GM19463 (cell line): Measurements from ENCODE around the gene MAML1.

ENCODE experiments used
- ATAC-seq: cut with Tn5 transposase; IDR thresholded peaks from one replicate; pipeline ENCODE4 v1.9.1; 2021; ENCODE audit warnings: mild to moderate bottlenecking, moderate library complexity; ENCODE audit not compliant: unreplicated experiment

Gene MAML1

DNA sequence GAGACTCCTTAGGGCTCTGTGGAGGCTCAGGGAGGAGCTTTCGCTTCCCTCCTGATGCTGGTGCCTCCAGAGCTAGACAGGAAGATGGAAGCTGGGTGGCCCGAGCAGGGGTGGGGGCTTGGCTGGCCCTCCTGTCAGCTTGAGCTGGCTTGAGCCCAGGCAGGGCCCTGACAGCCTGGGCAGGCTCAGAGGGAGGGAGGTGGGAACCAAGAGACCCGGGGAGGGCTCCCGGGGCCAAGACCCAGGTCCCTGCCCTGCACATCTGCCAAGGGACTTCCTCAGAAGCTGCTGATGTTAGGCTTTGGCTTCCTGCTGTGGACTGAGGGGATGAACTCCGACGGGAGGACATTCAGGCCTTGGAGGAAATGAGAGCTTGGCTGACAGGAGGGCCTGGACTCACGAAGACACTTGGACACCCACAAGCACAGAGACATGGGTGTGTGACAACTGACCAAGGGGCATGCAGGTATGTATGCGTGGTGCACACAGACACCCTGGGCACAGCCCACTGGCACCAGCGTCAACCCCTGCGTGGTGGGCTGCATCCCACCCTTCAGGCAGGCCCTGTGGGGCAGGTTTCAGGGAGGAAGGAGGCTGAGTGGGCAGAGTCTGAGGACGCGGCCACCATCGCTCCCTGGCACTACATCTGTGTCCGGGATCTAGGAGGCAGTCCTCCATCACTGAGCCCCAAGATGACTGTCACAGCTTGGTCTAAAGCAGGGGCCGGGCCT is 59.4 kb downstream of the MAML1 start:
- no peak for ATAC-seq

DNA sequence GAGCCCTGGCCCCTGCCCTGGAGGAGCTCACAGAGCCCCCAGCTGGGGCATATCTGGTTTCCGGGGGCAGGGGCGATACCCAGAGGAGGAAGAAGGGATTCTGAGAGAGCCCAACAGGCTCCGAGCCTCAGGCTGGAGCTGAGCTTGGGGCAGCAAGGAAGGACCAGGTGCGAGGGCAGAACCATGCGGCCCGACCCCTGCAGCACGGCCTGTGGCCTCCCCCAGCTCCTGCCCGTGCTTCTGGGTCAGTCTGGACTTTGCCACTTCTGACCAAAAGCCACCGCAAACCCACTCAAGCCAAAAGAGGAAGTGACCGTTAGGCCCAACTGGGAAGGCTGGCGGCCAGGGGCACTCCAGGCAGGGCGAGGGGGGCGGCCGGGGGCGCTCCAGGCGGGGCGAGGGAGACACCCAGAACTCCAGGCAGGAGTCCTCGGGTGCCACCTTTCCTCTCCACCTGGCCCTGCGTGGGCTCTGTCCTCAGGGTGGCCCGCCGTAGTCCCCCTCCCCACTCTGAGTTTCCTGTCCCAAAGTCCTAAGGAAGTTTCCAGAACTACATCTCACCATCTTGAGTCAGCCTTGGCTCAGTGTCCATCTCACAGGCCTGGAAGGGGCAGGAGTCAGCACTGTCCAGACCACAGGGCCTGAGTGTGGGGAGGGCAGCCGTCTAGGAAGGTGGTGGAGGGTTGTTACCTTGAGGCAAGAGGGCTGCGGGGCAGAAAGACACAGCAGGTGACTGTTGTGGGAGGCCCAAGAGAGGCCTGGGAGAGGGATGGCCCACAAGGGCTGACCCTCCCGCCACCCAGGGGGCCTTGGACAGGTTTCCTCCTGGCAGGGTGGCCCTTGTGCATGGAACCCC is 60.2 kb downstream of the MAML1 start:
- no peak for ATAC-seq

DNA sequence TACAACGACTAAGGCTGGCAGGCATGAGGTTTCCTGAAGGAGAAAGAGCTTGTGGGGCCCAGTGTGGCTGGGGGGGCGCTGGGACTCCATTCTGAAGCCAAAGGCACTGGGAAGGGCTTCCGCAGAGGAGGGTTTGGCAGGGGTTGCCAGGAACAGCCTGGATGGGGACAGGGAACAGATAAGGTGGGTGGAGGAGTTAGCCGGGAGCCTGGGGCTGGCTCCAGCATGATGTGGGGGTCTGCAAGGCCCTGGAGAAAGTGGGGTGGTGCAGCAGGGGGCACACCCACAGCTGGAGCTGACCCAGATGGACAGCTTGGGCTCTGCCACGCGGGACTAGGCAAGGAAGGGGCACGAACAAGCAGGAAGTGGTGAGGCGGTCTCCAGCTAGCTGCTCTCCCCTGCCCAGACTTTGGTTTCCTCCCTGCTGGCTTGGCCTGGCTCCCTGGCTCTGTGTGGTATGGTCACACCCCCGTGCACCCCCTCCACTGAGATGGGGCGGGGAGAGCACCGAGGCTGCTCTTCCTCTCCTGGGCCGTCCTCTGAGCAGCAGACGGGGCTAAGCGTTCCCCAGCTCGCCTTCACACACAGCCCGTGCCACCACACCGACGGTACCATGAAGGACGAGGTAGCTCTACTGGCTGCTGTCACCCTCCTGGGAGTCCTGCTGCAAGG is 61.0 kb downstream of the MAML1 start, which contains the start of gene LTC4S:
LTC4S (plus strand) TSS at position 519 of the 672 bp plus-strand sequence; CDS start at position 614, 95 bp downstream.
- ATAC-seq, result no peak

DNA sequence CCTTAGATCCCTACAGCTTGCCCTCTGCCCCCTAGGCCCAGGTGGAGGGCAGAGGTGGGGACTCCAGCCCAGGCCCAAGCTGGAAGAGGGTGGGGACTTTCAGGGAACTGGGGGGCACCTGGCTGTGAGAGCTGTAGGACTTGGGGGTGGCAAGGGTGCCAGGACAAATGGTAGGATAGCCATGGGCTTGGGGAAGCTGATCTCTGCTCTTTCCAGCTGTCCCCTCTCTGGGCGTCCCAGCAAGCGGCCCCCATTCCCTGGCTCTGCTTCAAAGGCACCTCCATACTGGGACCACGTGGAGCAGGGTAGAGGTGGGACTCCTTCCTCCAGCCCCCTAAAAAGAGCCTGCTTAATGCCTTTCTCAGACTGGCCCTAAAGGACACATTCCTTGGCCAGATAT is 61.5 kb downstream of the MAML1 start:
- no peak for ATAC-seq

DNA sequence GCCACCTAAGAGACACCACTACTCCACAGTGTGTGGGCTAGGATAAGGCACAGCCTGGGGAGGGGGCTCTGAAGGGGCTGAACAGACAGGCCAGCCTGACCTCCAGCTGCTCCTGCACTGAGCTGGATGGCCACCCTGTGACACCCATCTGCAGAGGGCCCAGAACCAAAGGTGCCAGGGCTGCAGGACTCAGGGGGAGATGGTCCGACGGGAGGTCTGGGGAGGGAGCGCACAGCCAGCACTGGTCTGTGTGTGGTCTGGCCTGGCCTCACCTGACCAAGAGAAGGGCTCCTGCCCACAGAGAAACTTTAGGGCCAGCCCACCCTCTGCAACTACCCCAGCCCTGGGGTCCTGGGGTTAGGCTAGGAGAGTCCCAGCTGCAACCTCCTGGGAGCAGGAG is 62.0 kb downstream of the MAML1 start:
- no peak for ATAC-seq

DNA sequence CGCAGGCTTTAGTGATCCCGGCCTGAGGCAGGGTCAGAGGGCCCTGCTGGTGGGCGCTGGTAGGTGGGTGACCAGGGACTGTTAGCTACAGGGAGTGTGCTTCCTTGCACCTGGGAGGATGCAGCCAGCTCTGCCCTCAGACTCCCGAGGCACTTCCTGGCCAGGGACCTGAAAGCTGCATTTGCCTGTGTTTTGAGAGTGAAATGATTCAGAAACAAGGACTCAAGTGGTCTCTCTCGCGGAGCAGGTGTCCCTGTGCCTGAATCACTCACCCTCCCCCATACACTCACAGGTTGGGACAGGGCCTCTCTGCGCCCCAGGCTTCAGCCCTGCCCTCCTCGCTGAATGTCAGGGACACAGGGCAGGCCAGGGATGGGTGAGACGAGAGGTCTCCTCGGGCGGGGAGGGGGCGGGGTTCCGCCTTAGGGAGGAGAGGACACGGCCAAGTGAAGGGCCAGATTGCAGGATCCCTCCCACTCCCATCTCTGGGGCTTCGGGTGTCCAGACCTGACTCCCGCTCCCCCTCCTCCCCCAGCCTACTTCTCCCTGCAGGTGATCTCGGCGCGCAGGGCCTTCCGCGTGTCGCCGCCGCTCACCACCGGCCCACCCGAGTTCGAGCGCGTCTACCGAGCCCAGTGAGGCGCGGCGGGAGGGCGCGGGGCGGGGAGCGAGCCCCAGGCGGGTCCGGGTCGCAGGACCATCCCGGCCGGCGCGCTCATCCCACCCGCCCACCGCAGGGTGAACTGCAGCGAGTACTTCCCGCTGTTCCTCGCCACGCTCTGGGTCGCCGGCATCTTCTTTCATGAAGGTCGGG is 62.6 kb downstream of the MAML1 start:
- ATAC-seq, result peak; percentile 1

DNA sequence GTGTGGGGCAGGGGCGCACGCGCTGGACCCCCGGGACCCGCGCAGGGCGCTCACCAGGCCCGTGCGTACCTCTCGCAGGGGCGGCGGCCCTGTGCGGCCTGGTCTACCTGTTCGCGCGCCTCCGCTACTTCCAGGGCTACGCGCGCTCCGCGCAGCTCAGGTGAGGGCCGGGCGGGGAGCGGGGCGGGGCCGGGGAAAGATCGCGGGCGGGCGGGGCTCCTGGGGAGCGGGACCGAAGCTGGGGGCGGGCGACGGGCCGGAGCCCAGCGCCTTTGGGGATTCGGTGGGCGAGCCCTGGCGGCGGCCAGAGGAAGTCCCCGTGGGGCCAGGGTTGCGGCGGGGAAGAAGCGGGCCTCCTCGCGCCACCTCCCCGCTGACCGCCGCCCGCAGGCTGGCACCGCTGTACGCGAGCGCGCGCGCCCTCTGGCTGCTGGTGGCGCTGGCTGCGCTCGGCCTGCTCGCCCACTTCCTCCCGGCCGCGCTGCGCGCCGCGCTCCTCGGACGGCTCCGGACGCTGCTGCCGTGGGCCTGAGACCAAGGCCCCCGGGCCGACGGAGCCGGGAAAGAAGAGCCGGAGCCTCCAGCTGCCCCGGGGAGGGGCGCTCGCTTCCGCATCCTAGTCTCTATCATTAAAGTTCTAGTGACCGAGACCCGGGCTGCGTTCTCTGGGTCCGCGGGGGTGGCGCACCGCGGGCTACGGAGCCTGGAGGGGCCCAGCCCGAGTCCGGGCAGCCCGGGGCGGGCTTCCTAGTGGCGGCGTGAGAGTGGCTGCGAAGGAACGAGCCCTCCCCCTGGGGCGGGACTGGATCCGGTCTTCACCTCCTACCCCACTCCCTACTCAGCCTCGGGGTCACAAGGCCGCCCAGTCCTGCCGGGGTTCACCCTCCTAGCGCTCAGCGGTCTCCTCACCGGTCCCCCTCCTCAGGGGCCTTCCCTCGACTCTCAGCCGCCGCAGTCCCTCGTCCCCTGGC is 63.5 kb downstream of the MAML1 start:
- ATAC-seq, result peak; percentile 73

DNA sequence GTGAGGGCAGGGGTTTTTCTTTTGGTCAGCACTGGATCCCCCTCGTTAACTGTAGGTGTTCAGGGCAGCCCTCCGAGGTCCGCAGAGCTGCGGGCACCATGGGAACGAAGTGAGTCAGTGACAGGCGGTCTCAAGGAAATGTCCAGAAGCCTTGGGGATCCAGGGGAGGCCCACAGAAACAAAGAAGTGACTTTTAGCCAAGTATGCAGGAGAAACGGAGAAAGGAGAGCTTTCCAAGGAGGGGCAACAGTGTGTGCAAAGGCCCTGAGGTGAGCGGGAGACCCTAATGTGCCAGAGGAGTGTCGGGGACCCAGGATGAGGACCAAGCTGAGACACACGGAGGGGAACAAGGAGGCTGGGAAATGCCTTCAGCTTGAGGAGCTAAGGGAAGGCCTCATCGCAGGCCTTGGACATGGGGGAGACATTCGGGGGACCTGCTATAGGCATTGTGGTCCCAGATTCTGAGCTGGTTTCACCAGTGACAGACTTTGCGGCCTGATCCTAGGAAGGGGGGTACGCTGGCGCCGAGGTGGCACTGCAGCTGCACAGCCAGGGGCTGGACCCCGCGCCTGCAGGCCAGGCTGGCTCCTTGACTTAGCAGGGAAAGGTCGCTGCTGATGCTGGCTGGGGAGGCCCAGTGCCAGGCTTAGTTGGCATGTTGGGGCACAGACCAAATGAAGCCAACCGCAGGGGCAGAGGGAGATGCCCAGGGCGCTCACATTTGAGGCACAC is 64.4 kb downstream of the MAML1 start:
- no peak for ATAC-seq

DNA sequence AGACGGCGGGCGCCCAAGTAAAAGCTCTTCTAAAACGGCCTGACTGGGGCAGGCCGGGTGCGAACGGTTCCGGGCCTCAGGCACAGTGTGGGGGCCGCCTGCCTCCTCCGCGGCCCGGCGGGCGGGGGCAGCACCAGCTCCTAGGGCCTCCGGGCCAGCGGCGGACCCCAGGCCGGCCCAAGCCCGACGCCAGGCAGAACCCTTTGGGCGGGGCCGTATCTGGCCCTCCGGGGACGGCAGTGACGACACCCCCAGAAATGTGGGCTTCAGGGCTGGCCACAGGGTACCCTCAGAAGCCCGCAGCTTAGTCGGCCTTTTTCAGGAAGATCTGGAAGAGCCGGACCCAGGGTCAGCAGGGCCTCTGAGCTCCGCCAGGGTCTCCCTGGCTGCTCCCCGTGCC is 65.1 kb downstream of the MAML1 start:
- ATAC-seq, result no peak

DNA sequence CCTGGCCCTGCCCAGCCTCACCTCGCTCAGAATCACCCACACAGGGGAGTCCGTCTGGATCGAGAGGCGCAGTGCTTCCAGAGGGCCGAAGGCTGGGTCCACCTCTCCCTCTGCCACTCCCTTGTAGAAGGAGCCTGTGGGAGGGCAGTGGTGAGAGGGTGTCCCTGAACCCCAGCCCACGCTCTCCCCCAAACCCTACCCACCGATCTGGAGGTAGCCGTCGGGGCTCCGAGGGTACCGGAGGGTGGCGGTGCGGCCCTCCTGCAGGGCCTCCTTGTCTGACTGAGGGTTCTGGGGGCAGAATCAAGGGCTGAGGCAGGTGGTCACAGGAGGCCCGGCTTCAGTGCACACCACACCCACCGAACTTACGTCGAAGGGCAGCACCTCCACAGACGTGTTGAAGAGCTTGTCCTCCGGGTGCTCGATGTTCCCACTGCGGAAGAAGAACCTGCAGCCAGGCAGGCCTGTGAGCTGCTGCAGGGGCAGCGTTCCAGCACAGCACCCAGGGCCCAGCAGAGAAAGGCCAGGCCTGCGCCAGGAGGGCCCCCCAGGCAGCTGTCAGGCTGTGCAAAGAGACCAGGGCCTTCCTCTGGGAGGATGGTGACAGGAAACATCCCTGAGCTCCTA is 65.6 kb downstream of the MAML1 start:
- no peak for ATAC-seq

DNA sequence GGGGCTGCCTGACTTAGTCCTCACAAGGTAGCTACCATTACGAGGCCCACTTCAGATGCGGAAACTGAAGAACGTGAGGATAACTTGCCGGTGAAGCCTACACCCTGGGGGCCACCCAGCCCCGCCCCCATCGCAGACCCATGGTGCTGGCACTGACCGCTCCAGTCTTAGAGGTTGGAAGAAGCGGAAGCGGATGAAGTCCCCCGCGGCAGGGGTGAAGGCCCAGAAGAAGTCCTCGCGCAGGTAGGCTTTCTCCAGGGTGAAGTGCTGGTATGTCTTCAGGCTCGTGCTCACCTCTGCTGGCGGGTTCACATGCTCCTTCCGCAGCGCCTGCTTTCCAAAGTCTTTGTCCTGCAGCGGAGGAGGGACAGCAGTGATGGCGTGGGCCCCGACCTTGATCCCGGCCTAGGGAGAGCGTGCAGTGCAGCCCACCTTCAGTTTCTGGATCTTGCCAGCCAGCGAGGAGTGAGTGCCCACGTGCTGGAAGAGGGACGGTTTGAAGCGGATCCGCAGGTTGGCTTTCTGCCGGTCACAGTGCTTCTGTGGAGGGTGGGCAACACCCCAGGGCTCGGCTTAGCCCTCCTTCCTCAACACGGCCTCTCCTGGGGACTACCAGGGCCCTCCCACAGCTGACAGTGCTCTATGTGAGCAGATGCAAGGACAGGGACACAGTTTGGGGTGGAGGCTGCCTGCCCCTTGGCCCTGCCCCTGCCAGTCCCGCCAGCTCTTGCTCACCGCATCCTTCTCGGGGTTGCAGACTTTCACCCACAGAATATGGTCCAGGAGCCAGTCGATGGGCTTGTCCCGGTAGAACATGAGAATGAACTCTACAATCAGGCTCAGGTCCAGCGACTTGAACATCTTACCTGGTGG is 66.4 kb downstream of the MAML1 start:
- no peak for ATAC-seq

DNA sequence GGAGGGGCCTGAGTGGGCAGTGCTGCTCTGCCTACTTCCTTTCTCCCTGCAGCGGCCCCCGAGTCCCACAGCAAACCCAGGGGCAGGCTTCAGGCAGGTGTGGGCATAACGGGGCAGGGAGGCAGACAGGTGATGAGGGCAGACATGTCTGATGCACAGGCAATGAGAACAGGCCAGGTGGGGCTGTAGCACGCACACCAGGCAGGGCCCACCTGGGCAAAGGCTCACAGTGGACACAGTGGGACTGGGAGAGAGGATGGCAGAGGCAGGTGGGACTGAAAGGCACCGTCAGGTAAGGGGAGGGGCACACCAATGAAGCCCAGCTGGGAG is 67.0 kb downstream of the MAML1 start:
- ATAC-seq, result no peak

DNA sequence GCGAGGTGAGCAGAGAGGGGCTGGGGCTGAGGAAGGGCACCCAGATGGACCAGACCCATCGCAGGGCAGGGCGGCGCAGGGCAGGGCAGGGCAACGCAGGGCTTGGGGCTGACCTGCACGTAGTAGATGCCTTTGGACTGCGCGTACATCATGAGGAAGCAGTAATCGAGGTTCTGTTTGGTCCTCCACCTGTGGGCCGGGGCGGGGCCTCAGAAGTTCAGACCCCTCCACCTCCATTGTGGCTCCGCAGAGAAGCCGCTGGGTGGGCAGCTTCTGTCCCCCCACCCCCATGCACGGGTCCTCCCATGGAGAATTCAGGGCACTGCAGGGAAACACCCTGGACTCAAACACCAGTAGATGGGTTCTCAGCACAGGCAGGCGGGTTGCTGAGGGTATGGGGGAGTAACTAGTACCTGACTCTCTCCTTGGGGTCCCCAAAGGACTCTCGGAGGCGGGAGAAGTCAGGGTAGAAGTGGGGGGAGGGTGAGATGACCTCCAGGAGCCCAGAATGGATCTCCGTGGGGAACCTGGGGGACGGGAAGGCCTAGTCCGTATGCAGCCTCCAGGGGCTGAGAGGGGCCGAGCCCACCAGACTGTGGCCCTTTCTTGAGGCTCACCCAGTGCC is 67.6 kb downstream of the MAML1 start:
- ATAC-seq, result no peak

DNA sequence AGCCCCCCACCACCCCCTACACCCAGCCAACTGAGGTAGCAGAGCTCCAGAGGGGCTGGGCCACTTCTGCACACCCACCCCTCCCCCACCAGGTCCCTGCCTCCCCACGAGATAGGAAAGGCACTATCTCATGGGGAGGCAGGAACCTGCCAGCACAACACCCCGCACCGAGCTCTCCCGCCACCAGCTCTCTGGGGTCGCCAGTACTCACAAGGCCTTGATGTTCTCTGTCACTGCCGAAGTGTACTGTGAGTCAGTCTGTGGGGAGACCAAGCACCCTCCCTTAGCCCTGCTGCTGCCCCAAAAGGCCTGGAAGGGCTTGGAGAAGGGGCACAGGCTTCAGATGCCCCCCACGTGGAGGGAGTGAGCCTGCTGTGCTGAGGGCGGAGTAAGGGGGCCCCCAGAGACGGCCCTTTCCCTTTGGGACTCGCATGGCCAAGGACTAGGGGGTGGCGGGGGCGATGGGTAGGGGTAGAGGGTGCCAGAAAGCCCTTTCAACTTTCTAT is 68.1 kb downstream of the MAML1 start:
- no peak for ATAC-seq

DNA sequence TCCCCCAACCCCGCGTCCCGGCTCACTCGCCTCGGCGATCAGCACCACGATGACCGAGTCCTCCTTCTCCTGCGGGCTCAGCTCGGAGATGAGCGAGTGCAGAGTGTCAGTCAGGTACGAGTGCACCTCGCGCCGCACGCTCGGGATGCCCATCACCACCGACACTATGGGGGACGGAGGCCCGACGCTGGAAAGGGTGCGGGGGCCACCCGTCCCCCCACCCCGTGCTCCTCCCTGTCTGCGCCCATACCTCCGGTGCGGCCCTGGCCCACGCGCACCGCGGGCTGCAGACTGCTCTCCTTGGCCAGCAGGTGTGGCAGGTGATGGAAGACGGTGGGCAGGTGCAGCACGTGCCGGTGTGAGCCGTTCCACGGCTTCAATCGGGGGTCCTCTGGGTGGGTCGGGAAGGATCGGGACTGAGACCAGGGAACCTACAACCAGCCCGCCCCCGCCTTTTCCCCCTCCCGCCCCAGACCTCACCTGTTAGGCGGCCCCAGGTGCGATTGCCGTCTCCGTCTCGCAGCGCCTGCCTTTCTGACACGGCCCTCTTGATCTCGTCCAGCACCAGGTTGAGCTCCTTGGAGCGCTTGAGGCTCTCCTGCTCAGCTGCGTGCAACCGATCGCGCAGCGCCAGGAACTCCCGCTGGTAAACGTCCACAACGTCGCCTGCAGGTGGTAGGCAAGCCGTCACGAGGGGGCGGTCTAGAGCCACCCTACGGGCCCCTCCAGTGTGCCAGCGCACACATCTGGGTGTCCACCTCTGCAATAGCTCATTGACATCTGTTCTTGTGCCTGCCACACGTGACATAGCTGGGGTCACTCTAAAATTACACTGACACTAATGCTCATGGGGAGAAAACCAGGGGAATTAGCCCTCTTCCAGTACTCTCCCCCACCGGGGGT is 68.9 kb downstream of the MAML1 start:
- ATAC-seq, result peak; percentile 38
